Loucy (cell line): ENCODE measurements around the gene TM4SF18.

Experiments used
- EZH2phosphoT487 ChIP-seq: fragments of 200-600 bp; IDR thresholded peaks from 2 replicates; pipeline ENCODE4 v1.6.1; 2018; ENCODE audit warnings: antibody characterized with exemption, mild to moderate bottlenecking, moderate library complexity, borderline replicate concordance
- TF ChIP-seq, protein P1 (sequence below): fragments of 200-600 bp; sonication (generic); conservative IDR thresholded peaks from 2 replicates; pipeline ENCODE4 v1.5.1; 2014; ENCODE audit warnings: mild to moderate bottlenecking, antibody characterized with exemption, low read length

DNA sequence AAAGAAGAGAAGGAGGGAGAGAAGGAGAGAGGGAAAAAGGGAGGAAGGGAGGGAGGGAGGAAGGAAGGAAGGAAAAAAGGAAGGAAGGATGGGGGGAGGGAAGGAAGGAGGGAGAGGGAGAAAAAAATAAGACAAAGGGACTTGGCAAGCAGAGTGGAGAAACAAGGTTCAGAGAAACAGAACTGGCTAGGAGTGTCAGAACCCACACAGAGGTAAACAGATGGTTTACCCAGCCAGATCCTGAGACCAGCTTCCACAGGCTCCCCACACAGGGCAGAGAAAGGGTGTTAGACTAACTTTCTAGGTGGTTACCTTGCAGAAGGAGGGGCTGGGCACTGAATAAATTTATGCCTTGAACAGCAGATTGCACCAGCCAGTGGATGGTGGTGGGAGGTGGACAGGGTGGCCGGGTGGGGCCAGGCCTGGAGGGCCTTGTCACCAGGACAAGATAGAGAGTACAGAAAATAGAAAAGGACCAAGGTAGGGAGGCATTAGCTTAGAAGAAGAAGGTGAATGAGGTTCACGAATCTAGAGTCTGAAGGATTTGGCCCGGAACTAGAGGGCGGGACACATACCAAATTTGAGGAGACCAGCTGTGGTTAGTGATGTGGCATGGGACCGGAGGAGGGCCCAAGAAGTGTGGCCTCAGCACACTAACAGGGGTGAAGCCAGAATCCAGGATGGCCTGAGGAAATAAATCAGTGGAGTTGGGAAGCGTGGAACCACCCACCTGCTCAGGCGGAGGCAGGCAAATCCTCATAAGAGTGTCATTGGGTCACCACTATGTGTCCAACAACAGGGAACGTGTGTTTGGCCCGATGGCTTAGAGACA is 45.3 kb upstream of the TM4SF18 start:
- TF ChIP-seq, protein P1, sequence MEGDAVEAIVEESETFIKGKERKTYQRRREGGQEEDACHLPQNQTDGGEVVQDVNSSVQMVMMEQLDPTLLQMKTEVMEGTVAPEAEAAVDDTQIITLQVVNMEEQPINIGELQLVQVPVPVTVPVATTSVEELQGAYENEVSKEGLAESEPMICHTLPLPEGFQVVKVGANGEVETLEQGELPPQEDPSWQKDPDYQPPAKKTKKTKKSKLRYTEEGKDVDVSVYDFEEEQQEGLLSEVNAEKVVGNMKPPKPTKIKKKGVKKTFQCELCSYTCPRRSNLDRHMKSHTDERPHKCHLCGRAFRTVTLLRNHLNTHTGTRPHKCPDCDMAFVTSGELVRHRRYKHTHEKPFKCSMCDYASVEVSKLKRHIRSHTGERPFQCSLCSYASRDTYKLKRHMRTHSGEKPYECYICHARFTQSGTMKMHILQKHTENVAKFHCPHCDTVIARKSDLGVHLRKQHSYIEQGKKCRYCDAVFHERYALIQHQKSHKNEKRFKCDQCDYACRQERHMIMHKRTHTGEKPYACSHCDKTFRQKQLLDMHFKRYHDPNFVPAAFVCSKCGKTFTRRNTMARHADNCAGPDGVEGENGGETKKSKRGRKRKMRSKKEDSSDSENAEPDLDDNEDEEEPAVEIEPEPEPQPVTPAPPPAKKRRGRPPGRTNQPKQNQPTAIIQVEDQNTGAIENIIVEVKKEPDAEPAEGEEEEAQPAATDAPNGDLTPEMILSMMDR: no peak
- no peak for TF ChIP-seq EZH2phosphoT487
